Measurements from ENCODE around the gene HMX1.

- TF ChIP-seq, protein P1, sequence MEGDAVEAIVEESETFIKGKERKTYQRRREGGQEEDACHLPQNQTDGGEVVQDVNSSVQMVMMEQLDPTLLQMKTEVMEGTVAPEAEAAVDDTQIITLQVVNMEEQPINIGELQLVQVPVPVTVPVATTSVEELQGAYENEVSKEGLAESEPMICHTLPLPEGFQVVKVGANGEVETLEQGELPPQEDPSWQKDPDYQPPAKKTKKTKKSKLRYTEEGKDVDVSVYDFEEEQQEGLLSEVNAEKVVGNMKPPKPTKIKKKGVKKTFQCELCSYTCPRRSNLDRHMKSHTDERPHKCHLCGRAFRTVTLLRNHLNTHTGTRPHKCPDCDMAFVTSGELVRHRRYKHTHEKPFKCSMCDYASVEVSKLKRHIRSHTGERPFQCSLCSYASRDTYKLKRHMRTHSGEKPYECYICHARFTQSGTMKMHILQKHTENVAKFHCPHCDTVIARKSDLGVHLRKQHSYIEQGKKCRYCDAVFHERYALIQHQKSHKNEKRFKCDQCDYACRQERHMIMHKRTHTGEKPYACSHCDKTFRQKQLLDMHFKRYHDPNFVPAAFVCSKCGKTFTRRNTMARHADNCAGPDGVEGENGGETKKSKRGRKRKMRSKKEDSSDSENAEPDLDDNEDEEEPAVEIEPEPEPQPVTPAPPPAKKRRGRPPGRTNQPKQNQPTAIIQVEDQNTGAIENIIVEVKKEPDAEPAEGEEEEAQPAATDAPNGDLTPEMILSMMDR (optimal IDR thresholded peaks at IDR 0.05 in 1 of 3, IDR thresholded peaks at IDR 0.05 in 1 of 3, conservative IDR thresholded peaks at IDR 0.05 in 1 of 3; ENCODE audit: extremely low read depth in 1 of 3, insufficient read depth in 2 of 3, low read length in 3 of 3): no peak
- no peak for TF ChIP-seq EZH2 (IDR thresholded peaks at IDR 0.05; ENCODE audit: low read length)
Observed at GRCh38 chr4:8817813-8818062, 53.9 kb downstream of the HMX1 start.

All from keratinocyte (primary cell).